HG02759 (cell line): ENCODE measurements around the gene ABCA12.

Source experiments
- ATAC-seq: cut with Tn5 transposase; IDR thresholded peaks from one replicate; pipeline ENCODE4 v1.9.1; 2021; ENCODE audit warnings: mild to moderate bottlenecking, moderate library complexity; ENCODE audit not compliant: unreplicated experiment

The ABCA12 gene

GRCh38 chr2:215136669-215137328 lies 1.6 kb downstream of the ABCA12 start:
- peak; percentile 60 for ATAC-seq

- ATAC-seq = no peak
Observed at GRCh38 chr2:215120401-215120800, 18.0 kb downstream of the ABCA12 start.

- ATAC-seq = no peak
Observed at GRCh38 chr2:215119847-215120246, 18.6 kb downstream of the ABCA12 start.

GRCh38 chr2:215110918-215111317 lies 27.5 kb downstream of the ABCA12 start:
- ATAC-seq = no peak

GRCh38 chr2:215107216-215108056 lies 31.0 kb downstream of the ABCA12 start:
- ATAC-seq = no peak

- no peak for ATAC-seq
Observed at GRCh38 chr2:215105607-215106354, 32.6 kb downstream of the ABCA12 start.

GRCh38 chr2:215104226-215104625 lies 34.2 kb downstream of the ABCA12 start:
- ATAC-seq = no peak

- ATAC-seq = no peak
Observed at GRCh38 chr2:215098875-215099274, 39.6 kb downstream of the ABCA12 start.

- no peak for ATAC-seq
Observed at GRCh38 chr2:215084080-215084479, 54.3 kb downstream of the ABCA12 start.

- no peak for ATAC-seq
Observed at GRCh38 chr2:215083146-215083545, 55.3 kb downstream of the ABCA12 start.

- ATAC-seq = no peak
Observed at GRCh38 chr2:215082446-215082845, 56.0 kb downstream of the ABCA12 start.

- ATAC-seq = no peak
Observed at GRCh38 chr2:215080545-215080944, 57.9 kb downstream of the ABCA12 start.

GRCh38 chr2:215071676-215072075 lies 66.8 kb downstream of the ABCA12 start:
- ATAC-seq = no peak

GRCh38 chr2:215068399-215068798 lies 70.0 kb downstream of the ABCA12 start:
- ATAC-seq = no peak

- no peak for ATAC-seq
Observed at GRCh38 chr2:215066124-215066523, 72.3 kb downstream of the ABCA12 start.

GRCh38 chr2:215063526-215063925 lies 74.9 kb downstream of the ABCA12 start:
- no peak for ATAC-seq

- no peak for ATAC-seq
Observed at GRCh38 chr2:215060861-215061536, 77.4 kb downstream of the ABCA12 start.

- ATAC-seq = no peak
Observed at GRCh38 chr2:215059724-215060123, 78.7 kb downstream of the ABCA12 start.

GRCh38 chr2:215055891-215056290 lies 82.5 kb downstream of the ABCA12 start:
- no peak for ATAC-seq

- no peak for ATAC-seq
Observed at GRCh38 chr2:215052810-215053209, 85.6 kb downstream of the ABCA12 start.

- no peak for ATAC-seq
Observed at GRCh38 chr2:215052404-215052803, 86.0 kb downstream of the ABCA12 start.
